ENCODE results near the gene PIKFYVE. TPM values are rescaled to one million over a fixed set of nuclear protein-coding genes. Genes with fewer than 3 reads are reported as not detected.
"Not testable (repeated sequence)": the region's sequence is repeated elsewhere in the genome, so short reads cannot be mapped to it uniquely, and the experiment has no call there.

PIKFYVE gene
- total RNA-seq, 1 experiment from 2014 or later: 32.1 TPM

DNA sequence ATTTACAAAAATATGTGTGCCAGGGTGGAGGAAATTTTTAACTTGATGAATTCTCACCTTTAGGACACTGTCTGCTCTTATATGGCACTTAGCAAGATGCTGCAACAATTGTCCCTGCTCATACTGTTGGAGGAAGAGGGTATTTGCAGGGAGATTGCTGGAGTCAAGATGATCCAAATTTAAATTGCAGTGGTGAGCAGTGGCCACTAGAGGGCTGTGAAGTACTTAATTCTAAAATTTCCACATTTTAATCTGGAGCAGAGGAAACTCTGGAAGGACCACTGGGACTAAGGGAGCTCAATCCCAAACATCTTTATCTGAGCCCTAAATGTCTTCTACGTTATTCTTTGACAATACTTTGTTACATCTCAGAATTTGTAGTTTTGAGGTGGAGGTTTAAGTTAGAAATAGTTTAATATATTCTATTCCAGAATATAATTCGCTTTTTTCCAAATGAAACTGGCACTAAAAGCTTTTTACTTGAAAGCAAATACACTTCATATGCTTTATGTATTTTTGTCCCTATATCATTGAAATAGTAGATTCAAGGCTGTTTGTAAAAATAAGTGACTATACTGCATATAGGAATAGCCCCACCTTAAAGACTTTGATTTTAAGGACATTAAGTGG is 107.5 kb downstream of the PIKFYVE start:
- no peaks in the 10 kb centered on the region for H3K9me3 ChIP-seq (ENCODE audit: low read depth, low read length, poor library complexity, severe bottlenecking)
- ChIA-PET CTCF (interaction anchor here (0.6 kb wide), 1 partner anchor 820 kb away, joined by 4 read pairs; no protein-coding TSS in a partner anchor), POLR2A (ENCODE audit: low non-redundant PET) (no interaction called here)
- H3K27me3 ChIP-seq (replicated peaks; ENCODE audit: insufficient read depth, low read depth, low read length, poor library complexity): peaks cover 7% of the 10 kb centered on the region
- DNase-seq (ENCODE audit: low spot score): peak; percentile 66
- no peak overlapping the region for H3K27ac ChIP-seq (ENCODE audit: low read depth, low read length, poor library complexity, severe bottlenecking)
- H3K4me3 ChIP-seq (ENCODE audit: low read depth, low read length, poor library complexity, severe bottlenecking): no peak overlapping the region
- no TSS peak for BruUV-seq (replicated peaks)
- intact Hi-C loops (cut with micrococcal nuclease; ENCODE audit: unreplicated experiment): no loop called here
- no peaks in the 10 kb centered on the region for H3K4me1 ChIP-seq (ENCODE audit: insufficient read depth, low read length, poor library complexity, severe bottlenecking)
- TF ChIP-seq EZH2 (IDR thresholded peaks at IDR 0.05; ENCODE audit: borderline replicate concordance, low read depth, low read length, poor library complexity, severe bottlenecking): no peak
- TF ChIP-seq, protein P1, sequence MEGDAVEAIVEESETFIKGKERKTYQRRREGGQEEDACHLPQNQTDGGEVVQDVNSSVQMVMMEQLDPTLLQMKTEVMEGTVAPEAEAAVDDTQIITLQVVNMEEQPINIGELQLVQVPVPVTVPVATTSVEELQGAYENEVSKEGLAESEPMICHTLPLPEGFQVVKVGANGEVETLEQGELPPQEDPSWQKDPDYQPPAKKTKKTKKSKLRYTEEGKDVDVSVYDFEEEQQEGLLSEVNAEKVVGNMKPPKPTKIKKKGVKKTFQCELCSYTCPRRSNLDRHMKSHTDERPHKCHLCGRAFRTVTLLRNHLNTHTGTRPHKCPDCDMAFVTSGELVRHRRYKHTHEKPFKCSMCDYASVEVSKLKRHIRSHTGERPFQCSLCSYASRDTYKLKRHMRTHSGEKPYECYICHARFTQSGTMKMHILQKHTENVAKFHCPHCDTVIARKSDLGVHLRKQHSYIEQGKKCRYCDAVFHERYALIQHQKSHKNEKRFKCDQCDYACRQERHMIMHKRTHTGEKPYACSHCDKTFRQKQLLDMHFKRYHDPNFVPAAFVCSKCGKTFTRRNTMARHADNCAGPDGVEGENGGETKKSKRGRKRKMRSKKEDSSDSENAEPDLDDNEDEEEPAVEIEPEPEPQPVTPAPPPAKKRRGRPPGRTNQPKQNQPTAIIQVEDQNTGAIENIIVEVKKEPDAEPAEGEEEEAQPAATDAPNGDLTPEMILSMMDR (conservative IDR thresholded peaks at IDR 0.05; ENCODE audit: low read depth, low read length): peak; percentile 83
- H3K36me3 ChIP-seq (ENCODE audit: insufficient read depth, low read length, poor library complexity, severe bottlenecking): no peaks in the 10 kb centered on the region

DNA sequence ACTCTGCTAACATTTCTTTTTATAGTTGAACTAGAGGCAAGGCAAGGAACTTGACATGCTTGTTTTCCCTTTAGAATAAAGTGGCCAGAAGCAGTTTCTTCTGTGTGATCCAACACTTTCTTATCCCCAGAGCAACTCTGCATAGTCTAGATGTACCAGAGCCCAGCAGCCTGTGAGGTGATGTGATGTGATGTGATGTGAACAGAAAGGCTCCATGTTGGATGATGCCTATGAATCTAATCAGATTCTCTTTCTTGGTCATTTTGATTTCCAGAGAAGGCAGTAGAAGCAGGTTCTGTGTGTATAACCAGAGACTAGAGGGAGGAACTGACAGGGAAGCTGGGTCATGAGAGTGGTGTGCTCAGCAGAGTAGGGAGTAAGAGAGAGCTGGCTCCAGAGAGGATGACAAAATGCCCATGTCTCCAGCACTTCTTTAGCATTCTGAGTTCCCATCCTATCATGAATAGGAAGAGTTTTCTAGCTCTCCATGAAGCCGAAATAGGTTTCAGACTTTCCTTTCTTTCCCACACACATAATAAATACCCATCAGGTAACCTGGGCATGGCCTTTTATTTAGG is 109.5 kb downstream of the PIKFYVE start:
- intact Hi-C loops (cut with micrococcal nuclease; ENCODE audit: unreplicated experiment): no loop called here

DNA sequence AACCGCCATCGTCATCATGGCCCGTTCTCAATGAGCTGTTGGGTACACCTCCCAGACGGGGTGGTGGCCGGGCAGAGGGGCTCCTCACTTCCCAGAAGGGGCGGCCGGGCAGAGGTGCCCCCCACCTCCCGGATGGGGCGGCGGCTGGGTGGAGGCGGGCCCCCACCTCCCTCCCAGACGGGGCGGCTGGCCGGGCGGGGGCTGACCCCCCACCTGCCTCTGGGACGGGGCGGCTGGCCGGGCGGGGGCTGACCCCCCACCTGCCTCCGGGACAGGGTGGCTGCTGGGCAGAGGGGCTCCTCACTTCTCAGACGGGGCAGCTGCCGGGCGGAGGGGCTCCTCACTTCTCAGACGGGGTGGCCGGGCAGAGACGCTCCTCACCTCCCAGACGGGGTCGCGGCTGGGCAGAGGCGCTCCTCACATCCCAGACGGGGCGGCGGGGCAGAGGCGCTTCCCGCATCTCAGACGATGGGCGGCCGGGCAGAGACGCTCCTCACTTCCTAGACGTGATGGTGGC is 111.3 kb downstream of the PIKFYVE start:
- H3K4me1 ChIP-seq (ENCODE audit: insufficient read depth, low read length, poor library complexity, severe bottlenecking); H3K4me3 ChIP-seq (ENCODE audit: low read depth, low read length, poor library complexity, severe bottlenecking); intact Hi-C loops (cut with micrococcal nuclease; ENCODE audit: unreplicated experiment); BruUV-seq (replicated peaks); DNase-seq (ENCODE audit: low spot score); H3K27ac ChIP-seq (ENCODE audit: low read depth, low read length, poor library complexity, severe bottlenecking); POLR2A ChIA-PET (ENCODE audit: low non-redundant PET); H3K36me3 ChIP-seq (ENCODE audit: insufficient read depth, low read length, poor library complexity, severe bottlenecking); CTCF ChIA-PET; H3K9me3 ChIP-seq (ENCODE audit: low read depth, low read length, poor library complexity, severe bottlenecking): not testable (repeated sequence)
- H3K27me3 ChIP-seq (replicated peaks; ENCODE audit: insufficient read depth, low read depth, low read length, poor library complexity): peaks cover 19% of the 10 kb centered on the region

More for the DNA sequence above, 109.5 kb downstream of the PIKFYVE start:
- TF ChIP-seq, protein P1 (conservative IDR thresholded peaks at IDR 0.05; ENCODE audit: low read depth, low read length): no peak
- no peak for TF ChIP-seq EZH2 (IDR thresholded peaks at IDR 0.05; ENCODE audit: borderline replicate concordance, low read depth, low read length, poor library complexity, severe bottlenecking)
- CTCF ChIA-PET: no interaction called here
- BruUV-seq (replicated peaks): no TSS peak
- no peaks in the 10 kb centered on the region for H3K4me1 ChIP-seq (ENCODE audit: insufficient read depth, low read length, poor library complexity, severe bottlenecking)
- H3K27ac ChIP-seq (ENCODE audit: low read depth, low read length, poor library complexity, severe bottlenecking): no peak overlapping the region
- no peak for DNase-seq (ENCODE audit: low spot score)
- H3K36me3 ChIP-seq (ENCODE audit: insufficient read depth, low read length, poor library complexity, severe bottlenecking): no peaks in the 10 kb centered on the region
- POLR2A ChIA-PET (ENCODE audit: low non-redundant PET): no interaction called here
- H3K27me3 ChIP-seq (replicated peaks; ENCODE audit: insufficient read depth, low read depth, low read length, poor library complexity): peaks cover 9% of the 10 kb centered on the region
- no peak overlapping the region for H3K4me3 ChIP-seq (ENCODE audit: low read depth, low read length, poor library complexity, severe bottlenecking)
- no peaks in the 10 kb centered on the region for H3K9me3 ChIP-seq (ENCODE audit: low read depth, low read length, poor library complexity, severe bottlenecking)

Measured in A673 (cell line).